Measurements from ENCODE around the gene SPDL1.

- TF ChIP-seq CTCF (conservative IDR thresholded peaks at IDR 0.05) = no peak
- TF ChIP-seq EZH2 (IDR thresholded peaks at IDR 0.05; ENCODE audit: low read depth) = no peak
Measured at GRCh38 chr5:169637085-169637548, 53.5 kb downstream of the SPDL1 start, which contains the start of gene DOCK2.

All from PC-9 (cell line).